Measurements from ENCODE around the gene CFAP300. TPM values are rescaled to one million over a fixed set of nuclear protein-coding genes. Genes with fewer than 3 reads are reported as not detected.

CFAP300 gene
- total RNA-seq, result 2.9 and 4.7 TPM in 2 replicates

DNA sequence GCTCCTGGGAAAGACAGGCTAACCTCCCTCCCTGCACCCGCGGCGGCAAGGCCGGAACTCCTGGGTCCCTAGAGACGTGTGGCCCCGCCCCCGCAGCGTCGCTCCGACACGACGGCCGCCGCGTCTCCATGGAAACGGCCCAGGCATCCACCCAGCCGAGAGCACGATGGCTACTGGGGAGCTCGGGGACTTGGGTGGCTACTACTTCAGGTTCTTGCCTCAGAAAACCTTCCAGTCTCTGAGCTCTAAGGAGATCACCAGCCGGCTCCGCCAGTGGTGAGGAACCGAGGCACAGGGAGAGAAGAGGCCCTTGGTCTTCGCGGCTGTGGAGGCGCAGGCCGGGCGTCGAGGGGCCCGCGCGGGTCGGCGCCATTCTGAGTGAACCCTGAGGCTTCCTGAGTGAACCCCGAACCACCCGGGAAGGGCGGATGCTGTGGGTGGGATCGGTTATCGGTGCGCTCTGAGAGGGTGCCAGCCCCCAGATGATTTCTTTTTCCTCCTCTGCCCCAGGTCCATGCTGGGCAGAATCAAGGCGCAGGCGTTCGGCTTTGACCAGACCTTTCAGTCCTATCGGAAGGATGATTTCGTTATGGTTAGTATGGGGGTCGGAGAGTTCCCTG, at the start of gene CFAP300:
CFAP300 (plus strand) TSS at position 133 of the 620 bp plus-strand sequence; CDS start at position 167, 34 bp downstream.
- DNase-seq (ENCODE audit: low read depth), result peak; percentile 71
- TF ChIP-seq, protein P1, sequence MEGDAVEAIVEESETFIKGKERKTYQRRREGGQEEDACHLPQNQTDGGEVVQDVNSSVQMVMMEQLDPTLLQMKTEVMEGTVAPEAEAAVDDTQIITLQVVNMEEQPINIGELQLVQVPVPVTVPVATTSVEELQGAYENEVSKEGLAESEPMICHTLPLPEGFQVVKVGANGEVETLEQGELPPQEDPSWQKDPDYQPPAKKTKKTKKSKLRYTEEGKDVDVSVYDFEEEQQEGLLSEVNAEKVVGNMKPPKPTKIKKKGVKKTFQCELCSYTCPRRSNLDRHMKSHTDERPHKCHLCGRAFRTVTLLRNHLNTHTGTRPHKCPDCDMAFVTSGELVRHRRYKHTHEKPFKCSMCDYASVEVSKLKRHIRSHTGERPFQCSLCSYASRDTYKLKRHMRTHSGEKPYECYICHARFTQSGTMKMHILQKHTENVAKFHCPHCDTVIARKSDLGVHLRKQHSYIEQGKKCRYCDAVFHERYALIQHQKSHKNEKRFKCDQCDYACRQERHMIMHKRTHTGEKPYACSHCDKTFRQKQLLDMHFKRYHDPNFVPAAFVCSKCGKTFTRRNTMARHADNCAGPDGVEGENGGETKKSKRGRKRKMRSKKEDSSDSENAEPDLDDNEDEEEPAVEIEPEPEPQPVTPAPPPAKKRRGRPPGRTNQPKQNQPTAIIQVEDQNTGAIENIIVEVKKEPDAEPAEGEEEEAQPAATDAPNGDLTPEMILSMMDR (IDR thresholded peaks at IDR 0.05; ENCODE audit: insufficient read depth, low read depth, low read length), result no peak
- H3K4me3 ChIP-seq (ENCODE audit: low read depth, low read length), result peak within 1 kb of the TSS; percentile 66

DNA sequence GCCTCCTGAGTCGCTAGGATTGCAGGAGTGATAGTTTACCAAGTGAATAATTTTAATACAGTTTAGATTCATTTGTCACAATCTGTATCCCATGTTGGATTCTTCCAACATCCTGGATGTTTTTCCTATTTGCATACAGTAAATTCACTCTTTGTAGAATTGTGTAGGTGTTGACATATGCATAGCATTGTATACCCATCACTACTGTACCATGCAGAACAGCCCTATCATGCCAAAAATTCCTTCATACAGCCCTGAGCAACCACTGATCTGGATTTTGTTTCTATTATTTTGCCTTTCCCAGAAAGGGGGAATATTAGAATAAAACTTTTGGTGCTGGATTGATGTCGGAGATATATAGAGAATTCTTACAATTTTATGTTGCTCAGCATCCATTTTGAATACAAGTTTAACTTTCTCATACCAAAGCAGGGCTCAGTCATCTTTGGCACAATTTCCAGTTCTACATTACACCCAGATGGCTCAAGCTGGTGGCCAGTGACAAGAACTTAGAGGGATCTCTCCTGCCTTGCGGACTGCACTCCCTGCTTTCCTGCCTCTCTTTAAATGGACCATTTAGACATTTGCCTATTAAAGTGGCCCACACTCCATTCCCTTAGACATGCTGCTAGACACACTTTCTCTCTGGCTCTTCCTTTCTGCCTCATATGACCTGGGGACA, 45.4 kb upstream of the CFAP300 start:
- DNase-seq (ENCODE audit: low read depth), result no peak
- TF ChIP-seq, protein P1 (IDR thresholded peaks at IDR 0.05; ENCODE audit: insufficient read depth, low read depth, low read length), result no peak

DNA sequence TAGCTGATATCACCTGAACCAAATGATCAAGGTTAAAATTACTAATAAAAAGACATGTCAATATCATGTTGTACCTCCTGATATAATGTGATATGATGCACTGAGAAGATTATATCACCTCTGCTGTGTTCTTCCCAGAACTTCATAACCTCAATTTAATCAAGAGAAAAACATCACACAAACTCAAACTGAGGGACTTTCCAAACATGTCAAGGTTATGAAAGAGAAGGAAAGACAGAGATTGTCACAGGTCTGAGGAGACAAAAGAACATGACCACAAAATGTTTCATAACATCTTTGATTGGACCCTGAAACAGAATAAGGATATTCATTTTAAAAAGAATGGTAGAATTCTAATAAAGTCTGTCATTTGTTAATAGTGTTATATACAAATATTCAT, 43.0 kb upstream of the CFAP300 start:
- TF ChIP-seq, protein P1 (IDR thresholded peaks at IDR 0.05; ENCODE audit: insufficient read depth, low read depth, low read length), result no peak
- no peak overlapping the region for H3K4me3 ChIP-seq (ENCODE audit: low read depth, low read length)
- DNase-seq (ENCODE audit: low read depth), result no peak

More for the DNA sequence above, 45.4 kb upstream of the CFAP300 start:
- H3K4me3 ChIP-seq (ENCODE audit: low read depth, low read length), result no peak overlapping the region

DNA sequence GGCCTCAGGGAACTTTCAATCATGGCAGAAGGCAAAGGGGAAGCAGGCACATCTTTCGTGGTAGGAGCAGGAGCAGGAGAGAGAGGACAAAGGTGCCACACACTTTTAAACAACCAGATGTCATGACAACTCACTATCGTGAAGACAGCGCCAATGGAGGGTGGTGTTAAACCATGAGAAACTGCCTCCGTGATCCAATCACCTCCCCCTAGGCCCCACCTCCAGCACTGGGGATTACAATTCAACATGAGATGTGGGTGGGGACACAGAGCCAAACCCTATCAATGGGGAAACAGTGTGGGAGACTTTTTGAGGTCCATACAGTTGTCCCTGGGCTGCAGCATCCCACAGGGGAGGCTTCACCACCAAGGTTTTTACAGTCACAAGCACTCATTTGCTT, 41.9 kb upstream of the CFAP300 start:
- no peak overlapping the region for H3K4me3 ChIP-seq (ENCODE audit: low read depth, low read length)
- TF ChIP-seq, protein P1 (IDR thresholded peaks at IDR 0.05; ENCODE audit: insufficient read depth, low read depth, low read length), result no peak
- DNase-seq (ENCODE audit: low read depth), result no peak

- H3K4me3 ChIP-seq (ENCODE audit: low read depth, low read length), result no peak overlapping the region
- DNase-seq (ENCODE audit: low read depth), result no peak
- TF ChIP-seq, protein P1 (IDR thresholded peaks at IDR 0.05; ENCODE audit: insufficient read depth, low read depth, low read length), result no peak
Measured at GRCh38 chr11:102006835-102007566, 40.2 kb upstream of the CFAP300 start.

- TF ChIP-seq, protein P1 (IDR thresholded peaks at IDR 0.05; ENCODE audit: insufficient read depth, low read depth, low read length), result peak; percentile 39
- peak; percentile 58 for DNase-seq (ENCODE audit: low read depth)
- H3K4me3 ChIP-seq (ENCODE audit: low read depth, low read length), result no peak overlapping the region
Measured at GRCh38 chr11:102007567-102008437, 39.4 kb upstream of the CFAP300 start.

Measured in fibroblast of villous mesenchyme (primary cell).